Activated naive CD4-positive, alpha-beta T cell treated with anti-CD3 and anti-CD28 coated beads, Interleukin-2, amount 50 U/mL, for 72 hours (primary cell): Measurements from ENCODE around the gene PPARGC1A. TPM values are rescaled to one million over a fixed set of nuclear protein-coding genes. Genes with fewer than 3 reads are reported as not detected.

Experiments used
- ATAC-seq, 2 donors: fragments of 150-1000 bp; cut with Tn5 transposase; 2 replicates each; pipeline ENCODE4 v1.10.0; 2021; ENCODE audit warnings: mild to moderate bottlenecking in 2 of 2, moderate library complexity in 2 of 2
- DNase-seq, 2 donors: peaks; one replicate each; pipeline ENCODE4 v3.0.0; 2021 to 2022; ENCODE audit warnings: low spot score in 2 of 2
- H3K27ac Mint-ChIP-seq, 2 donors: one replicate each; pipeline ENCODE4 v1.8.0; 2022; ENCODE audit warnings: mild to moderate bottlenecking in 2 of 2, mixed read lengths in 2 of 2
- H3K36me3 Mint-ChIP-seq, 2 donors: one replicate each; pipeline ENCODE4 v1.8.0; 2022; ENCODE audit warnings: mixed read lengths in 2 of 2
- H3K9me3 Mint-ChIP-seq, 2 donors: one replicate each; pipeline ENCODE4 v1.8.0; 2022; ENCODE audit warnings: mixed read lengths in 2 of 2
- total RNA-seq, 2 donors: library from RNA; stranded (reverse); gene quantifications; one replicate each; pipeline ENCODE4 v1.2.3, GENCODE V29; 2022

PPARGC1A gene
- total RNA-seq, 2 donors from 2014 or later = not detected

DNA sequence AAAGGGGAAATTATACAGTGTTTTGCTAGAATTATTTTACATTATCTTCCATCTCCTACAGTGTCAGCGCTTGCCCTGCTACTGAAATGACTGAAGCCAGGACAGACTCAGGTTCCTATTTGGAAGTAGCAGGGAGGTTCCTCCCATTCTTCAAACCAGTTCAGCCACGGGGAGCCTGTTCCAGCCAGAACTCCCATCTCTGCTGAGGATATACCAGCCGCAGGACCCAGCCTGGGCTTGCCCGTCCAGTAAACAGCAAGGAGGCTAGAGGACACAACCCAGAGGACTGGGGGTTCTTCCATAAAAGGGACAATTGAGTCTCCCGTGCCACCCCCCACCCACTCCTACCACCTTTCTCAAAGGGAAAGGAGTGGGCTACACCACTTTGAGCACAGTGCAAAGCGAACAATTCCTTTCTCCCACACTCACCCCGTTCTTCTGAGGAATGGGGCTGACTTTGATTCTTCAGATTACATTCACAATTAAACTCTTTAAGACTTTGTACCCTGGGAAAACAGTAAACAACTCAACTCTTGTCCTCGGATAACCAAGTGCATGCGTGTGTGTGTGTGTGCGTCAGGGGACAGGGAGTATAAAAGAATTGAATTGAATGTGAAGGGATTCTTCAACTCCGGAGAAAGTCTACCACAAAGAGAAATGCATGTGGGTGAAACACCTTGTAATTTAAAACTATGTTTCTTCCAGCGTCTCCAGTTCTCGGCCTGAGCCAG is 31.0 kb upstream of the PPARGC1A start:
- peaks cover 0 to 7% of the 10 kb centered on the region in 2 donors for H3K9me3 Mint-ChIP-seq
- ATAC-seq = no peak
- H3K27ac Mint-ChIP-seq = no peak overlapping the region
- DNase-seq = no peak
- H3K36me3 Mint-ChIP-seq = no peaks in the 10 kb centered on the region

DNA sequence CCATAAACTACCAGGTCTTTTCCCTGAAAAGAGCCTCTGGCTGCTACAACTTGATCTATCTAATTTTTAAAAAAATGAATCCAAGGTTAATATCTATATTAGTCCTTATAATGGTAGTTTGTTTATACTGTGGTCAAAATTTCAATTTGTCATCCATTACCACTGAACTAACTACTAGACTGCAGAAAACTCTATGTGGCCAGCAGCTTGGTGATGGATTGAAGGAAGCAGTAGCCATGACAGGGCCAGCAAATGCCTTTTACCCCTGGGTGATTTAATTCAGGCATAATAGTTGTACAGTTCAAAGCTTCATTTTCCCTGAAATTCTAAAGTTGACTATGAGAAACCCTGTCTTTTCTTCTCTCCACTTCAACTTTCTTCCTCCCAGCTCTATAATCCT is 30.4 kb upstream of the PPARGC1A start:
- ATAC-seq (no peak), DNase-seq (no peak)
- Mint-ChIP-seq H3K36me3 (no peaks in the 10 kb centered on the region), H3K9me3 (peaks cover 0 to 7% of the 10 kb centered on the region in 2 donors), H3K27ac (no peak overlapping the region)

DNA sequence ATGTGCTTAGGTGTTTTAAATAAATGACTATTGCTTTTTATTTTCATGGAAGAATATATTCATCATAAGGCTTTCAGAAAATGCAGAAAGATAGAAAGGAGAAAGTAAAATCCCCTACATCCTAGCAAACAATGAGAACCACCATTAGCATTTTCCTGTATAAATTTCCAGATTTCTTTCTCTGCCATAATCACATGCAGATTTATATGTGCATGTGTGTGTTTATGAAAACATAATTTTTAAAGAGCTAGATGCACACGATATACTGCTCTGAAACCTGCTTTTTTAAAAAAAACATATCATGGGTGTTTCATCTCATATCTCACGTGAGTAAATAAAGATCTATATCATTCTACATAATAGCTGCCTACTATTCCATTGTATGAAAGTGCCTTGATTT is 26.4 kb upstream of the PPARGC1A start:
- DNase-seq = no peak
- Mint-ChIP-seq H3K36me3 (no peaks in the 10 kb centered on the region), H3K9me3 (no peaks in the 10 kb centered on the region), H3K27ac (no peak overlapping the region)
- ATAC-seq = no peak

DNA sequence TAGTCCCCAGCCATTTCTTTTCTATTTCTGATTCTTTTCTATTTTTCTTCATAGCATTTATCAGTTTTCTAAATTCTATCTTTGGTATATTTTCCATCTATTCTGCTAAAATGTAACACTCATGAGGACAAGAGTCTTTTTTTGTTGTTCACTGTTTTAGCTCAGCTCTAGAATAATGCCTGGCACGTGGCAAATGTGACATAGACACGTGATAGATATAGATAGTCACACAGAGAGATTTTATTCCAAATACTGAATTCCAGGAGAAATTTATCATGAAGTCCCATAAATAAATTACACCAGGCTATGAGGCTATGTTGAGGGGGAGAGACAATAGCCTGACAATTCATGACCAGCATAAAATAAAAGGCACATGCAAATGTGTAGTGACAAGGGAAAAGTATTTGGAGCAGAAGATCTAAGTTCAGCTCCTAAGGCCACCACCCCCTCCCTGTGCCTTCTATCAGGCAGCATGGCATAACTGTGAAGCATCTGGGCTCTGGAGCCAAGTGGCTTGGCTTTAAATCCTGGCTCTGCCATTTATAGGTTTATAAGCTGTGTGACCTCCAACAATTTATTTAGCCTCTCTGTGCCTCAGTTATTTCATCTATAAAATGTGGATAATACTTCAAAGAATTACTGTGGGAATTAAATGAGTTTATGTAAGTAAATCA is 25.7 kb upstream of the PPARGC1A start:
- Mint-ChIP-seq H3K36me3 (no peaks in the 10 kb centered on the region), H3K27ac (no peak overlapping the region), H3K9me3 (no peaks in the 10 kb centered on the region)
- DNase-seq = no peak
- no peak for ATAC-seq

DNA sequence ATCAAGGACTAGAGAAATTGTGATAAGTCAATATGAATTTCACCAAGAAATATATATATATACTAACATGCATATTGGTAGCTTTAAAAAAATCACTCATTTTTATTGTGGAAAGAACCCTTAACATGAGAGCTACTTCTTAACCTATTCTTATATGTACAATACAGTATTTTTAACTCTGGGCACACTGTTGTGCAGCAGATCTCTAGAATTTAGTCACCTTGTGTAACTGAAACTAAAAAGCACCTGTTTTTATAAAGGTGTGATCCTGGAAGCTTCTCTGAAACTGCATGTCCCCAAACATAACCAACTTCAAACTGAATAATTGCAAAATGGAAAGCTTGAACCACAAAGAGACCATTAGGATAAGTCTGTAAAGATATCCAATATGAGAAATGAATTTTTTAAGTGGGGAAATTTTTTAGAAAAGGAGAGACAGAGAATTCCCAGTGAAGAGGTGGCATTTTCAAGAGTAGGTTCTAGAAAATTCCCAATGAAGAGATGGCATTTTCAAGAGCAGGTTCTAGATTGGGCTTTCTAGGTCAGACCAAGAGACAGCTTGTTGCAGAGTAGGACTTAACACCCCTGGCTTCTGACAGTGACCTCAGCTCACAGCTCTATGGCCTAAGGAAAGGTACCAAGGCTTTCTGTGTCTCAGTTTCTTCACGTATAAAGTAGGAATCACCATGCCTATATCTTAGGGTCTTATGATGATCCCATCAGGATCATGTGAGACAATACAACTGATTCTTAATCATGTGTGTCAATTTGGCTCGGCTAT is 22.0 kb upstream of the PPARGC1A start:
- ATAC-seq = no peak
- no peak for DNase-seq
- Mint-ChIP-seq H3K36me3 (no peaks in the 10 kb centered on the region), H3K9me3 (peaks cover 0 to 2% of the 10 kb centered on the region in 2 donors), H3K27ac (no peak overlapping the region)

DNA sequence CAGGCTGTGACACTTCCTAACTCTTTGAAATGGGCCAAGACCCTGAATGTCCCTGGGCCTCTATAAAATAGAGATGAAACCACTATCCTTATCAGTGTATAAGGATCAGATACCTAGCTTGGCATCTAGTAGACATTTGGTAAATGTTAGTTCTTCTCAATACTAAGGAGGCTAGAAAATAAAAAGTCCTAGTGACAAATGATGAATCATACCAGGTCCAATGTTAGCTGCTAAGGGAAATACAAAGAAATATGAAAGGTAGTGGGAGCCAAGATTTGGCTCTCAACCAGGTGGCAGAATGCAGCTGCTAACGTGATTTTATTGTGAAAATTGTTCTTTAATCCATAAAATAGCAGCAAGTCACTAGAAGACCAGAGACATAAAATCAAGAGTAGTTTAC is 19.8 kb upstream of the PPARGC1A start:
- H3K36me3 Mint-ChIP-seq = no peaks in the 10 kb centered on the region
- no peak overlapping the region for H3K27ac Mint-ChIP-seq
- H3K9me3 Mint-ChIP-seq = peaks cover 0 to 5% of the 10 kb centered on the region in 2 donors
- ATAC-seq = no peak
- DNase-seq = no peak

DNA sequence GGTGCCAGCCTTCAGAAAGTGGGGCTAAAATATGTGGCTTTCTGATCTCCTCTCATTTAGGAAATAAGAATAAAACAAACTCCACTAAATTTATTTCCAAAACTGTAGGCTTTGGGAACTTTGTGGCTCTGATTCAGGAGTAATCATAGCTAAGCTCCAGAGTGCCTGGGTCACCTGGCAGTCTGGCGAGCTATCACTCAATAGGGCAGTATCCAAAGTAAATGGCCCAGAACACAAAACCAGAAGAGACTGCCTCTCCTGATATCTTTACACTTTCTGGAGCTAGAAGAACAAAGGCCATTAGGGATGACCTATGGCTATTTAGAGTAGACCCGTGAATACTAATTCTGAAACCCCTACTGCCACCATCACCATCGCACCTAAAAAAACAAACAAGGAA is 17.0 kb upstream of the PPARGC1A start:
- DNase-seq = no peak
- Mint-ChIP-seq H3K9me3 (peaks cover 0 to 5% of the 10 kb centered on the region in 2 donors), H3K36me3 (no peaks in the 10 kb centered on the region), H3K27ac (no peak overlapping the region)
- no peak for ATAC-seq

DNA sequence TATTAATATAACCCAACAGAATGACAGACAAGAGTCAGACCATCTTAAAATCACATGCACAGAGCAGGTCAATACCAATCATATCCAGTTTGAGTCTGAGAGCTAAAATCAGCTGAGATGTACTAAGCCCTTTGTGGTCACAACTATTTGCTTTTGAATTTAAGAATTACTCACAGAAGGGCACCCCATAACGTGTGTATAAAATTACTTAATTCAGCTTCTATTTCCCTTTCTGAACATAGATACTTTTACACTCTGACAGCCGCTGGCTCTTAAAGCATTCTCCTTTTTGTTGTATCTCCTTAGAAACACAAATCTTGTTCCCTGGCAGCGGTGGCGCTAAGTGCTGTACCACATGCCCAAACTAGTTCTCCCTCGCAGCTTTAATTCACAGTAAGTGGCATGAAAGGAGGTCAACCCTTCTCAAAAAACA is 14.8 kb upstream of the PPARGC1A start:
- peaks cover 0 to 5% of the 10 kb centered on the region in 2 donors for H3K9me3 Mint-ChIP-seq
- ATAC-seq (no peak), DNase-seq (no peak)
- H3K27ac Mint-ChIP-seq = no peak overlapping the region
- no peaks in the 10 kb centered on the region for H3K36me3 Mint-ChIP-seq

DNA sequence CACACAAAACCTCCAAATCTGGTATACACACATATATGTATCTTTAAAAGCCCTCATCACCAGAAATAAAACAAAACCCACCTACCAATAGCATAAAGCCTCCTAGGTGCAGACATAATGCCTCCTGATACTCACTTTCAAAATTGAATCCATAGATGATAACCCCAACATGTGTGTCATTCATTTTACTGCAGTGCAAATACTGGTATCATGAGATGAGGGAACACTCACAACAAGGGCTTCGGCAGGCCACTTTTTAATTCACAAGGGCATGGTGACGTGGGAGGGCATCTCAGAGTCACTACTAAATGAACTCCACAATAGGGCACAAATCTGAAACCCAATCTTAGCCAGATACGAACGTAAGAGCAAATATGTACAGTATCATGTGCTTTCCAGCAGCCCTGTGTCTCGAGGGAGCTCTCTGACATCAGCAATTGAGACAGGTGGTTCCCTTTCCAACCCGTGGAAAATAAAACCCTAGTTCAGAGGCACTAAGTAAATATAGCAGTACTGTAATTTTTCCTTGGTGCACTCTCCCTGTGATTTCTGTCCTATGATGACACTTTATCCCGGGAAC is 14.1 kb upstream of the PPARGC1A start:
- H3K9me3 Mint-ChIP-seq = peaks cover 0 to 5% of the 10 kb centered on the region in 2 donors
- ATAC-seq (no peak), DNase-seq (no peak)
- no peak overlapping the region for H3K27ac Mint-ChIP-seq
- no peaks in the 10 kb centered on the region for H3K36me3 Mint-ChIP-seq

DNA sequence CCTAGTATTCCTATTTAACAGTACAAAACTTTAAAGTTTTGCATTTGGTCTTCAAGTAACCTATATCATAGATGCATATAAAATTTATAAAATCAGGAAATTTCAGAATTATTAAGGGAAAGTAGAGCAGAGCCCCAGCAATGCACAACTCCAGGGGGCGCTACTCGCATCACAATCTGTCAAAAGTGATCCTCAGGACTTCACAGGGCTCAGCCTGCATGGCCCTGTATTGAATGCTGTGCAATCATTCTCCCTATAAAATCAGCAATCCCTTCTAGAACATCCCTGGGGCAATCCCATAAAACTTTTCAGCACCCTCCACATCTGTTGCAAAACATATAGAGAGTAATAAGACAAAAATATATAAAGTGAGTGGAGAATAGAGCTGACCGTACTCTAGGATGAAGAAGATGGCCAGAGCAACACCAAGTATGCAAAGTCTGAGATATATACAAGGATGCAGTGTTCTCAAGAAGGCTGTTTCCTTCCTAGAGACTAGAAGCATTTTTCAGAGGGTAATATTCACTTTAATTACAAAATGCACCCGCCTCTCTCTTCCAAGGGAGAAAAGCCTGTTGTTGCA is 12.5 kb upstream of the PPARGC1A start:
- Mint-ChIP-seq H3K36me3 (no peaks in the 10 kb centered on the region), H3K9me3 (peaks cover 0 to 5% of the 10 kb centered on the region in 2 donors), H3K27ac (no peak overlapping the region)
- DNase-seq (no peak), ATAC-seq (no peak)

DNA sequence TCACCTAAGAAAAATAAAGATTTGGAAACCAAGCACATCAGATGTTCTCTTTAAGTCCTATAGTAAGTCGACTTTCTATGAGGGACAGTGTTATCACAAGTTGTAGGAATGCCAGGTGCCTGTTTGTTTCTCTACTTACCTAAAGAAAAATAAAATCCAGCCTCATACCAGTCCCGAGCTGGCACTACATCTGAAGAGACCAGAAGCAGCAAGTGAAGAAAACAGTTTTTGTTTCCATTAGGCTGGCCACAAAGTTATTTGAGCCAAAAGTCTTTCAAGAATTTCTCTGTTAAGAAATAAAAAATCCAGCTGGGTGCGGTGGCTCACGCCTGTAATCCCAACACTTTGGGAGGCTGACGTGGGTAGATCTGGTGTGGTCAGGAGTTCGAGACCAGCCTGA is 10.8 kb upstream of the PPARGC1A start:
- H3K27ac Mint-ChIP-seq = no peak overlapping the region
- DNase-seq (no peak), ATAC-seq (no peak)
- H3K36me3 Mint-ChIP-seq = no peaks in the 10 kb centered on the region
- no peaks in the 10 kb centered on the region for H3K9me3 Mint-ChIP-seq

DNA sequence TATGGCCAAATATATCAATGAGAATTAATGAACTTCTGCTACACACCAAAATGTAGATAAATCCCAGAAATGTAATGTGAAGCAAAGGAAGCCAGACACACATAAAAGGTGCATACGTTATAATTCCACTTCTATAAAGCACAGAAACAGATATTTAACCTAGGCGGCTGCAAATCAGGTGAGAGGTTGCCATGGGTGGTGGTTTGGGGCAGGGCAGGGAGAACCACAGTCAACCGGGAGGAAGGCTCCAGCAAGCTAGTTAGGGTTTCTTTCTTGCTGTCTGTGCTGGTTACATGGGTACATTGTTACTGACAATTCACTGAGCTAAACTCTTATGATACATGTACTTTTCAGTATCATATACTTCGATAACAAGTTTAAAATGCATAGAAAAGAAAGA is 9.7 kb upstream of the PPARGC1A start:
- no peaks in the 10 kb centered on the region for H3K36me3 Mint-ChIP-seq
- H3K9me3 Mint-ChIP-seq = no peaks in the 10 kb centered on the region
- DNase-seq (no peak), ATAC-seq (no peak)
- no peak overlapping the region for H3K27ac Mint-ChIP-seq

DNA sequence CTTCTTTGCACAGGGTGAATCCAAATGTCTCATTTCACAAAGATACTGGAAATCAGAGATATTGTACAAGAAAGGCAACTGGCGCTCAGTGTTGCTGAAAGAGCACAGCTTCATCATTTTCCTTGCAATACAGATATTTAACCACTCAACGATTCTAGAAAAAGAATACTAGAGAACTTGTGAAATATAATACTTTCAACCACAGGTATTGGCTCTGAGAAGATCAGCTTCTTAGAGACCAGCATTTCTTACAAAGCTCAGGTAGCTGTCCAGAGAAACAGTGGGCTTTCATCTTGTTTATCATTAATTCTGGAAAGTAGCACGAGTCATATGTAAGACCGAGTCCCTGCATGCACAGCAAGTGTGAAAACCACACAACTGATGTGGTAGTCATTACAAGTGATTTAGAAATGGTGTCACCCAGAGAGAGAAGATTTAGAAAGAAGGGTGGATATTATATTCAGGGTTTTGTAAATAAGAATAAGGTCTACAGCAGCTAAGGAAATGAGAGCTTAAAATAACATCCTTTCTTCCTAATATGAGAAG is 7.8 kb upstream of the PPARGC1A start:
- no peaks in the 10 kb centered on the region for H3K9me3 Mint-ChIP-seq
- H3K36me3 Mint-ChIP-seq = no peaks in the 10 kb centered on the region
- DNase-seq = no peak
- no peak overlapping the region for H3K27ac Mint-ChIP-seq
- no peak for ATAC-seq

DNA sequence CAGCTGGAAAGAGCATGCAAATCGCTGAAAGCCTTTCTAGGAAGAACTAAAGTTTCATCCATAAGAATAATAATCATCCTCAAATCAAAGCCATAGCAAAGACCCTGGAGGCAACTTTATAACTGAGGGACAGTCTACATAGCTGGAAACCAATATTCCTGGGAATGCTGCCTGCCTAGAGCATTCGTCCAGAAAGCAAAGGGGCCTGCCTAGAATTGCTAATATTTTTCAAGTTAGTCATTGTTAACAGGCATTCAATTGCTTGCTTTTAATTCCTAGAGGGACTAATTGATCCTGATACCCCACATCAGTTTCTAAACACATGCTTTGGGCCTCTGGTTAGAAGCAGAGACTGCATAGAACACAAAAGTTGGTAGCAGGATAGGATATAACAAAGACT is 4.2 kb upstream of the PPARGC1A start:
- ATAC-seq = no peak
- Mint-ChIP-seq H3K9me3 (no peaks in the 10 kb centered on the region), H3K36me3 (no peaks in the 10 kb centered on the region), H3K27ac (no peak overlapping the region)
- no peak for DNase-seq

DNA sequence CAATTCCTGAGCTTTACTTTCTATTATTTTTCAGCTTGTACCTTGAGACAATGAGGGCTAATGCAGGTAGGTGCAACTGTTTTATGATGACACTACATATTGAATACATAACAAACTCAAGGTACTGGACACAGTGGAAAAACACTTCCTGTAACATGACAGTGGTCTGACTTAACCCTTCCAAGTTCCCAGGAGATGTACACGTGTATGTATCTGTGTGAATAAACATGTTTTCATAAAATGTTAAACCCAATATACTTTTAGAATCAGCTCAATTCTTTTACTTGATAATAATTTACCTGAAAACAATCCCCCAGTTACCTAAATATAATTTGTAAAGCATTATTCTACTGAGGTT is 1.2 kb upstream of the PPARGC1A start:
- Mint-ChIP-seq H3K36me3 (no peaks in the 10 kb centered on the region), H3K9me3 (no peaks in the 10 kb centered on the region), H3K27ac (no peak overlapping the region)
- DNase-seq (no peak), ATAC-seq (no peak)

DNA sequence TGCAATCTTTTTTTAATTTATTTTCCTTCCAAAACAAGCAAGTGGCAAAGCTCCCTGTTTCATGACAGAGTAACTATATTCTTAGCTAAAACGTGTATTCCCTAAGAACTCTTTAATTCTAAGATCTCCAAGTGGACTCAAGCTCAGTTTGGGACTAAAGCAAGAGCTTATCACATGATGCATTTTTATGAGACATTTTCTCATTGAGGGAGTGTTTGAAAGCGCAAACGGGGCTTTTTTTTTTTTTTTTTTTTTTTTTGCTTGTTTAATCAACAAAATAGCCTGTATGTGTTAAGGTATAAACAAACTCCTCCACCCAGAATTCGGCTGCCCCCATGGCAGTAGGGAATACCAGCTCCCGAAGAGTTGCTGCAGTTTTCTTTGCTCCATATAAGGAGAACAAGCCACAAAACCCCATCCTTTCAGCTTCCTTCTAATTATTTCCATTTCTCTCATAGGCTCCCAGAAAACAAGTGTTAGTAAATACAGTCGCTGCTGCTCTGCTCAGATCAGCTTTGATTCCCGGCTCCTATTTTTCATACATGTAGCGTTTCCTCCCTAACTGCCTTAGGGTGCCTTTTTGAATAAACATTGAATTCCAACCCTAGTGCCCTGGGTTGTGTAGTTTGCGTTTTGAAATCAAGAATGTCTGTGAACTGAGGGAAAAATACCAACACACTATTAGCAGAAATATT is 669 bp upstream of the PPARGC1A start:
- no peak for DNase-seq
- Mint-ChIP-seq H3K27ac (no peak overlapping the region), H3K9me3 (no peaks in the 10 kb centered on the region), H3K36me3 (no peaks in the 10 kb centered on the region)
- no peak for ATAC-seq
